NCI-H2227 (cell line): Measurements from ENCODE around the gene TOMM20L.

Experiments
- DNase-seq: peaks from one replicate; lab custom pipeline; 2025; ENCODE audit not compliant: unreplicated experiment; lab: John Stamatoyannopoulos, UW

The TOMM20L gene

DNA sequence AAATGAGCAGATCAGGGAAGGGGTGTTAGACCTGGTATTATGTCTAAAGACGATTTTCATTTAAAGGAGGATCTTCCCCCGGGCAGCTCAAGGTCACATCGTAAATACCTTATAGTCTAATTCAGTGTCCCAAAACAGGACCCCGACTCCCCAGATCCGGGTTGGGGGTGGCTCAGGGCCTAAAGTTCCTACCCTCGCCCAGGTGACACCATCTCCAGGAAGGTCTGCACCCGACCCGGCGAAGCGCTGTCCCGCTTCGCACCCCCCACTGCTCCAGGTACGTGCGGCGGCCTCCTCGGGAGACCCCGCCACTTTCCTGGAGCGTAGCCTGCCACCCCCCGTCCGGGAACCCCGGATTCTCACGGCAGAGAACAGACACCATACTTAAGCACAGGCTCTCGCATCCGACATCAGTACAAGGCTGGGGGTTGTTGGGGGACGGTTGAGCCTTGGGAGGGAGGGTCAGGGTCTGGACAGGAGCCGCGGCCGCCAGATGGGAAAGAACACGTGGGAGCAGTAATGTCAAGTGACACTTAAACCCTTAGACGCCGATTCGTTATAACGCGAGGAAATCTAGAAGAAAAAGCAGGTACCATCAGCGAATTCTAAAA is 31.0 kb downstream of the TOMM20L start:
- peak; percentile 85 for DNase-seq

DNA sequence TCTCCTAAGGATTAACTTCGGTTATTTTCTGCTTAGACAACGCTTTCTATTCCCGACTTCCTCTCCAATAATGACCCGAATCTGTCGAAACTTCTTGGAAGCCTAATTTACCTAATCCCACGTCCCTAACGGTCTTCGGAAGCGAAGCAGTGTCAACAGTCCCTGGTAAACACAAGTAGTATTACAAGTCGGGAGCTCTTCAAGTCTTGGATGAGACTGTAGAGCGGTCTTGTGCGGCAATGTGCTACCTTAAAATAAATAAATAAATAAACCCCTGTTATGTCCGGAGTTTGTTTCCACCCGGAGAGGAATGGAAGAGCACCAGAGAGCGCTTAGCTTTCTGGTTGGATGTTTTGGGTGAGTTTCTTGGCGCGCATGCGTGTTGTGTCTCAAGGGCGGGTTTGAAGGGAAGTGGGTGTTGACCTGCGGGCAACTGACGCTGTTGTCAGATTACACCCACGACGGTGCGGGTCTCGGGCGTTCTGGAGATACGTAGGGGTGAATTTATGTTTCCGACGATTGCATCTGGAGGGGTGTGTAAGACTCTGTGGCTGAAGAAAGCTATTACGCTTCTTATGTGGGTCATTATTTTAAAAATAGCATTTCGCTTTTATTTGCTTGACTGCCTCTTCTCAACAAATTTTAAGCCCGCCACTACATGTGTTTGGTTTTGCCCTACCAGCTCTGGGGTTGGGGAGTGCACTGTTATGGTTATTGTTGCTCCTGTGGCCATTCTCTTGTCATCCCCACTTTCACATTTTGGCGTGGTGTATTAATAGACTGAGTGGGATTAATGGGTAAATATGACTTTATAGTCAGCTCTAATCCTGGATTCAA is 31.8 kb downstream of the TOMM20L start, which contains the start of the genes KIAA0586 and TIMM9:
TSS of gene KIAA0586 (plus strand) at position 439 of the 837 bp plus-strand sequence. CDS start 546 bp downstream, outside the sequence.
TSS of gene TIMM9 (minus strand) at position 251 of the 837 bp plus-strand sequence. CDS start 15,586 bp downstream, outside the sequence.
- peak; percentile 98 for DNase-seq

DNA sequence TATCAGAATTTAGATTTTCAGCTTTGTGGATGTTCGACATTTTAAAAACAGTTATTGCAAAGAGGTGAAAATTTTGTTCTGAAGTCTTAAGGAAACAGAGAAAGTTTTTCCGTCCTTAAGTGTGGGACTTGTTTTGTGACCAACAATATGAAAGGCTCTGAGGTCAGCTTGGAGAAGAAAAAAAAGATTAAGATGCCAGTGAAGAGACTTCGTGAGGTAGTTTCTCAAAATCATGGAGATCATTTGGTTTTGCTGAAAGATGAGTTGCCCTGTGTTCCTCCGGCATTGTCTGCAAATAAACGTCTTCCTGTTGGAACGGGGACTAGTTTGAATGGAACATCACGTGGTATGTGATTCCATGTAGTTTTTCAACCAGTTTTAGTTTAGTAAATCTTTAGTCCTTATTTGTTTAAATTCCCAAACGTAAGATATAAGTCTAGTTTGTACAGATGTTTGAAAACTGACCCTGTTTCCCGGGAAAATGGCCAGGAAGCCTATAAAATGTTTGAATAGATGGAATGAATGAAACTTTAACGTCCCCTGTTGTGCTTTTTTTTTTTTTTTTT is 32.5 kb downstream of the TOMM20L start:
- peak; percentile 61 for DNase-seq

DNA sequence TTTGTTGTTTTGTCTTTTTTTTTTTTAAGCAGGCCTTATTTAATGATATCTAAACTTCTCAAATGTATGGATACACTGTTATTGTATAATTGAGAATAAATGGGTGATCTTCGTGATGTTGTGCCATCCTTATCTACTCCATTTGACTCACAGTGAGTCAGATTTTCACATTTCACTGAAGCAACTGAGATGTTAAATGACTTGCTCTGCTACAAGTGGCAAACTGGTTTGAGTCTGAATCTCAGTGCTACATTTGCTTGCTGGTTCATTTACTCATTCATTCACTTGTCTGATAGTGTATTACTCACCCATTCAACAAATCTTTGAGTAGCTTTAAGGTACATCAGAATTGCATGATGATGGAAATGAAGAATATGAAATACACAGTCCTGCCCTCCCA is 34.4 kb downstream of the TOMM20L start:
- no peak for DNase-seq

DNA sequence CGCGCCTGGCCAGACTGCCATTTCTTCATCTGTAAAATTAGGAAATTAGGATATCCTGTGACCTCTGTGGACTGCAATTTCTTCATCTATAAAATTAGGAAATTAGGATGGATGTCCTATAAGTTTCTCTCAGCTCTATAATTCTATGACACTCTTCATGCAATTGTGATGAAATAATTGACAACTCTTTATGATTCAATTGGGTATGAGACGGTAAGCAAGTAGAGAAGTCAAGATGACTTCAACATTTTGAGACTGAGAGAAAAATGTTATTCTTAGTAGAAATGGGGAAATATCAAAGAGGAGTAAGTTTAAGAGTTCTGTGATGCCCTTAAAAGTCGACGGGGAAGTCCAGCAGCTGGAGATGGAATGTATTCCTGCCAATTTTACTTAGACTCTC is 43.7 kb downstream of the TOMM20L start:
- no peak for DNase-seq

DNA sequence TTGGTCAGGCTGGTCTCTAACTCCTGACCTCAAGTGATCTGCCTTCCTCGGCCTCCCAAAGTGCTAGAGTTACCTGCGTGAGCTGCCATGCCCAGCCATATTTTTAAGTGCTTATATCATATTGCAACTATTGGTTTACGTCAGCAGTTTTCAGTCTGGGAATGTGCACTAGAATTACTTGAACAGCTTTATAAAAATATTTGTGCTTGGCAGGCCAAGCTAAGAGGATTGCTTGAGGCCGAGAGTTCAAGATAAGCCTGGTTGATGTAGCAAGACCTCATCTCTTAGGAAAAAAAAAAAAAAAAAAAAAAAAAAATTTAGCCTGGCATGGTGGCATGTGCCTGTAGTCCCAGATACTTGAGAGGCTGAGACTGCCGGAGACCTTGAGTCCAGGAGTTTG is 48.9 kb downstream of the TOMM20L start:
- DNase-seq = no peak

DNA sequence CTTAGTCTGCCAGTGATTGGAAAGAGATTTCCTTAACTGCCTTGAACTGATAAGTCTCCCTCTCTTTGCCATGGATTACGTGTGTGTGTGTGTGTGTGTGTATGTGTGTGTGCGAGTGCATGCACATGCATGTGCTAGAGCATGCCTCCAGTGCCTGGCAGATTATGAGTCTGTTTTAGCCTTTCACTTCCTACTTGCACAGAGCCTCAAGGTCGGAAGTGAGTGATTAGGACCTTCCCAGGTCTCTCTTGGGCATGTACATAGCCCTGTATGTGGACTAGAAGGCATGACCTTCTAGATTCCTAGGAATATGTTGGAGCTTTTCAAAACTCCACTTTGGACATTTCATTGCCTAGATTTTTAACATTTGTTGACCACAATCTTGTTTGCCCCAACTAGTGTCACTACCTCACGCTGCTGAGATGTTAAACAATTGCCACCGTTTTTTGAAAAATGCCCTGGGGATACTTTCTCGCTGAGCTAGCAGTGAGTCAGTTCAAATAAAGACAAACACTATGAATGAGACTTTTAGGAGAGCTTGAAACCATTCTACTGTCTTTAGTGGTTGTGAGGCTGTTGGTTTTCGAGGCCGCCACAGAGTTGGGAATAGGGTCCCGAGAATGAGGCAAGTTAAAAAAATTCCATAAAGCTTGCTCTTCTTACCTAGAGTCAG is 60.0 kb downstream of the TOMM20L start:
- DNase-seq = no peak
